ENCODE results near the gene TFG.

GRCh38 chr3:100708644-100708988 lies 678 bp upstream of the TFG start:
- TF ChIP-seq CTCF (IDR thresholded peaks at IDR 0.05) (no peak), POLR2AphosphoS5 (IDR thresholded peaks at IDR 0.05) (no peak), EP300 (IDR thresholded peaks at IDR 0.05) (no peak), POLR2A (IDR thresholded peaks at IDR 0.05) (no peak)

Data from stomach (tissue), 4 donors.